ENCODE results near the gene UST. TPM values are rescaled to one million over a fixed set of nuclear protein-coding genes. Genes with fewer than 3 reads are reported as not detected.

UST gene
- total RNA-seq, 1 donor from 2014 or later, result 33.3 TPM

GRCh38 chr6:149031201-149031858 is 284.5 kb downstream of the UST start:
- no peak overlapping the region for H3K4me2 ChIP-seq
- H3K36me3 ChIP-seq, result no peaks in the 10 kb centered on the region
- no peaks in the 10 kb centered on the region for H3K9me3 ChIP-seq (ENCODE audit: low read depth)
- no peaks in the 10 kb centered on the region for H3K27me3 ChIP-seq
- peaks cover 7% of the 10 kb centered on the region for H3K36me3 Mint-ChIP-seq
- H3K79me2 ChIP-seq (ENCODE audit: low read depth), result no peaks in the 10 kb centered on the region
- H3F3A ChIP-seq (ENCODE audit: low read depth), result peaks cover 6% of the 10 kb centered on the region
- no peak overlapping the region for H3K4me3 Mint-ChIP-seq
- H4K20me1 ChIP-seq (ENCODE audit: low read depth), result no peaks in the 10 kb centered on the region
- H3K27me3 Mint-ChIP-seq (ENCODE audit: insufficient read depth, low read depth), result peaks cover 2% of the 10 kb centered on the region
- H3K9ac ChIP-seq, result no peak overlapping the region
- no peak overlapping the region for H3K27ac ChIP-seq
- peaks cover 38% of the 10 kb centered on the region for H3K4me1 Mint-ChIP-seq
- DNase-seq (ENCODE audit: low spot score), result no peak
- TF ChIP-seq CTCF (IDR thresholded peaks at IDR 0.05), result no peak
- TF ChIP-seq EZH2 (IDR thresholded peaks at IDR 0.05), result no peak
- no peak for TF ChIP-seq EZH2phosphoT487 (IDR thresholded peaks at IDR 0.05)
- peak overlapping the region; percentile 21 for H3K27ac Mint-ChIP-seq
- peaks cover 11% of the 10 kb centered on the region for H3K4me1 ChIP-seq
- H2AFZ ChIP-seq (replicated peaks), result no peak overlapping the region
- no peak overlapping the region for H3K4me3 ChIP-seq
- H3K9me3 Mint-ChIP-seq, result peaks cover 2% of the 10 kb centered on the region

GRCh38 chr6:149031859-149032598 is 285.2 kb downstream of the UST start:
- no peak overlapping the region for H3K4me3 ChIP-seq
- no peak overlapping the region for H3K27ac ChIP-seq
- H3K27me3 Mint-ChIP-seq (ENCODE audit: insufficient read depth, low read depth), result peaks cover 2% of the 10 kb centered on the region
- H3K27me3 ChIP-seq, result no peaks in the 10 kb centered on the region
- no peak overlapping the region for H3K4me3 Mint-ChIP-seq
- H3K79me2 ChIP-seq (ENCODE audit: low read depth), result no peaks in the 10 kb centered on the region
- peaks cover 13% of the 10 kb centered on the region for H3F3A ChIP-seq (ENCODE audit: low read depth)
- H4K20me1 ChIP-seq (ENCODE audit: low read depth), result no peaks in the 10 kb centered on the region
- TF ChIP-seq EZH2phosphoT487 (IDR thresholded peaks at IDR 0.05) (no peak), EZH2 (IDR thresholded peaks at IDR 0.05) (no peak), CTCF (IDR thresholded peaks at IDR 0.05) (no peak)
- H3K4me2 ChIP-seq, result no peak overlapping the region
- no peaks in the 10 kb centered on the region for H3K9me3 ChIP-seq (ENCODE audit: low read depth)
- no peak for DNase-seq (ENCODE audit: low spot score)
- H3K36me3 Mint-ChIP-seq, result peaks cover 7% of the 10 kb centered on the region
- no peaks in the 10 kb centered on the region for H3K9me3 Mint-ChIP-seq
- peaks cover 18% of the 10 kb centered on the region for H3K4me1 ChIP-seq
- H2AFZ ChIP-seq (replicated peaks), result no peak overlapping the region
- H3K4me1 Mint-ChIP-seq, result peaks cover 45% of the 10 kb centered on the region
- no peaks in the 10 kb centered on the region for H3K36me3 ChIP-seq
- peak overlapping the region; percentile 55 for H3K27ac Mint-ChIP-seq
- no peak overlapping the region for H3K9ac ChIP-seq

GRCh38 chr6:149032599-149033405 is 286.0 kb downstream of the UST start:
- Mint-ChIP-seq H3K27ac (peak overlapping the region; percentile 95), H3K9me3 (no peaks in the 10 kb centered on the region), H3K36me3 (peaks cover 9% of the 10 kb centered on the region), H3K4me3 (no peak overlapping the region), H3K27me3 (ENCODE audit: insufficient read depth, low read depth) (peaks cover 2% of the 10 kb centered on the region), H3K4me1 (peaks cover 52% of the 10 kb centered on the region)
- TF ChIP-seq CTCF (IDR thresholded peaks at IDR 0.05), result no peak
- no peak for TF ChIP-seq EZH2 (IDR thresholded peaks at IDR 0.05)
- TF ChIP-seq EZH2phosphoT487 (IDR thresholded peaks at IDR 0.05), result no peak
- Histone ChIP-seq H3K9me3 (ENCODE audit: low read depth) (no peaks in the 10 kb centered on the region), H3K4me3 (no peak overlapping the region), H3K4me2 (no peak overlapping the region), H3K27me3 (no peaks in the 10 kb centered on the region), H3K27ac (no peak overlapping the region), H3K9ac (no peak overlapping the region), H3K79me2 (ENCODE audit: low read depth) (no peaks in the 10 kb centered on the region), H3K4me1 (peaks cover 26% of the 10 kb centered on the region), H4K20me1 (ENCODE audit: low read depth) (no peaks in the 10 kb centered on the region), H3K36me3 (no peaks in the 10 kb centered on the region), H3F3A (ENCODE audit: low read depth) (peaks cover 14% of the 10 kb centered on the region), H2AFZ (replicated peaks) (no peak overlapping the region)
- DNase-seq (ENCODE audit: low spot score), result no peak
